H9 (cell line): Measurements from ENCODE around the gene CYP1A1. TPM values are rescaled to one million over a fixed set of nuclear protein-coding genes. Genes with fewer than 3 reads are reported as not detected.

Source experiments
- DNase-seq: peaks from one replicate; pipeline ENCODE4 v3.0.0-alpha.2; 2017
- H2AFZ ChIP-seq: one replicate; pipeline ENCODE4 v1.6.1; 2013; ENCODE audit warnings: mild to moderate bottlenecking, low read length, control low read depth, moderate library complexity
- H2AK5ac ChIP-seq: 2 replicates; pipeline ENCODE4 v1.6.1; 2013; ENCODE audit warnings: low read length, control low read depth, mixed read lengths; ENCODE audit not compliant: insufficient read length
- H2BK120ac ChIP-seq: one replicate; pipeline ENCODE4 v1.6.1; 2013; ENCODE audit warnings: low read depth, mild to moderate bottlenecking, low read length, control low read depth, inconsistent platforms; ENCODE audit not compliant: poor library complexity, severe bottlenecking
- H2BK12ac ChIP-seq: 2 replicates; pipeline ENCODE4 v1.6.1; 2013; ENCODE audit warnings: low read length, control low read depth, mixed read lengths, low read depth; ENCODE audit not compliant: insufficient read length
- H2BK15ac ChIP-seq: 2 replicates; pipeline ENCODE4 v1.6.1; 2013; ENCODE audit warnings: low read depth, low read length, control low read depth
- H2BK20ac ChIP-seq: one replicate; pipeline ENCODE4 v1.6.1; 2013; ENCODE audit warnings: low read depth, mild to moderate bottlenecking, low read length, control low read depth, inconsistent platforms; ENCODE audit not compliant: poor library complexity, severe bottlenecking
- H2BK5ac ChIP-seq: 2 replicates; pipeline ENCODE4 v1.6.1; 2013; ENCODE audit warnings: low read length, control low read depth, mixed read lengths; ENCODE audit not compliant: insufficient read length
- H3K14ac ChIP-seq: 2 replicates; pipeline ENCODE4 v1.6.1; 2013; ENCODE audit warnings: low read length, control low read depth; ENCODE audit not compliant: insufficient read depth
- H3K18ac ChIP-seq: 2 replicates; pipeline ENCODE4 v1.6.1; 2013; ENCODE audit warnings: low read depth, mild to moderate bottlenecking, mixed read lengths, low read length, control low read depth; ENCODE audit not compliant: insufficient read length
- H3K23ac ChIP-seq: 2 replicates; pipeline ENCODE4 v1.6.1; 2013; ENCODE audit warnings: low read length, control low read depth, mixed read lengths, low read depth; ENCODE audit not compliant: insufficient read length
- H3K23me2 ChIP-seq: 2 replicates; pipeline ENCODE4 v1.6.1; 2013; ENCODE audit warnings: low read depth, mild to moderate bottlenecking, mixed read lengths, low read length, control low read depth; ENCODE audit not compliant: insufficient read length, poor library complexity, severe bottlenecking
- H3K27ac ChIP-seq: 2 replicates; pipeline ENCODE4 v1.5.1; 2013; ENCODE audit warnings: low read length, control low read depth, mixed read lengths, low read depth; ENCODE audit not compliant: insufficient read length
- H3K27me3 ChIP-seq: 2 replicates; pipeline ENCODE4 v1.6.1; 2013; ENCODE audit warnings: low read length, control low read depth, inconsistent platforms; ENCODE audit not compliant: insufficient read depth
- H3K4ac ChIP-seq: 2 replicates; pipeline ENCODE4 v1.6.1; 2013; ENCODE audit warnings: low read depth, mild to moderate bottlenecking, control low read depth, inconsistent platforms, low read length, moderate library complexity
- H3K4me1 ChIP-seq: 2 replicates; pipeline ENCODE4 v1.6.1; 2013; ENCODE audit warnings: low read length, control low read depth, inconsistent platforms; ENCODE audit not compliant: insufficient read depth
- H3K4me2 ChIP-seq: 2 replicates; pipeline ENCODE4 v1.6.1; 2013; ENCODE audit warnings: low read length, control low read depth, mixed read lengths; ENCODE audit not compliant: insufficient read length, insufficient read depth
- H3K56ac ChIP-seq: 2 replicates; pipeline ENCODE4 v1.6.1; 2013; ENCODE audit warnings: low read depth, mild to moderate bottlenecking, mixed read lengths, low read length, control low read depth; ENCODE audit not compliant: insufficient read length
- H3K79me1 ChIP-seq: 2 replicates; pipeline ENCODE4 v1.6.1; 2013; ENCODE audit warnings: low read depth, mild to moderate bottlenecking, moderate library complexity, low read length, control low read depth, inconsistent platforms; ENCODE audit not compliant: insufficient read depth, poor library complexity, severe bottlenecking
- H3K79me2 ChIP-seq: 2 replicates; pipeline ENCODE4 v1.6.1; 2013; ENCODE audit warnings: low read length, control low read depth, inconsistent platforms; ENCODE audit not compliant: insufficient read depth
- H3K9ac ChIP-seq: 2 replicates; pipeline ENCODE4 v1.6.1; 2013; ENCODE audit warnings: low read length, control low read depth, mixed read lengths; ENCODE audit not compliant: insufficient read length; ENCODE audit errors: extremely low read depth
- H3K9me3 ChIP-seq: one replicate; pipeline ENCODE4 v1.6.1; 2013; ENCODE audit warnings: low read depth, low read length, inconsistent platforms; ENCODE audit not compliant: control insufficient read depth
- H3T11ph ChIP-seq: one replicate; pipeline ENCODE4 v1.6.1; 2013; ENCODE audit warnings: mild to moderate bottlenecking, low read length, control low read depth, inconsistent platforms
- H4K20me1 ChIP-seq: one replicate; pipeline ENCODE4 v1.6.1; 2013; ENCODE audit not compliant: control insufficient read depth, insufficient read length, insufficient read depth
- H4K5ac ChIP-seq: 2 replicates; pipeline ENCODE4 v1.6.1; 2013; ENCODE audit warnings: low read depth, mild to moderate bottlenecking, mixed read lengths, low read length, control low read depth; ENCODE audit not compliant: insufficient read length
- H4K8ac ChIP-seq: replicated peaks from 2 replicates; pipeline ENCODE4 v1.6.1; 2013; ENCODE audit warnings: low read length, control low read depth, mixed read lengths, low read depth; ENCODE audit not compliant: insufficient read length
- H4K91ac ChIP-seq: 2 replicates; pipeline ENCODE4 v1.6.1; 2013; ENCODE audit warnings: low read depth, mild to moderate bottlenecking, moderate library complexity, mixed read lengths, low read length, control low read depth; ENCODE audit not compliant: insufficient read length
- H3K27ac Mint-ChIP-seq, 3 experiments: 2 replicates in 2 of 3; 3 replicates in 1 of 3; pipeline ENCODE4 v1.8.0; 2020 to 2021; ENCODE audit warnings: mixed read lengths in 3 of 3, mild to moderate bottlenecking in 1 of 3, moderate library complexity in 1 of 3
- H3K27me3 Mint-ChIP-seq: 2 replicates; pipeline ENCODE4 v1.8.0; 2021; ENCODE audit warnings: low read depth, mild to moderate bottlenecking, moderate library complexity, mixed read lengths
- H3K36me3 Mint-ChIP-seq, 3 experiments: 2 replicates in 2 of 3; 3 replicates in 1 of 3; pipeline ENCODE4 v1.8.0; 2020 to 2021; ENCODE audit warnings: low read depth in 3 of 3, mixed read lengths in 3 of 3; ENCODE audit not compliant: insufficient read depth in 1 of 3
- H3K4me1 Mint-ChIP-seq, 2 experiments: 2 replicates each; pipeline ENCODE4 v1.8.0; 2020; ENCODE audit warnings: mixed read lengths in 2 of 2
- H3K4me3 Mint-ChIP-seq, 2 experiments: 2 replicates in 1 of 2; 3 replicates in 1 of 2; pipeline ENCODE4 v1.8.0; 2020 to 2021; ENCODE audit warnings: mild to moderate bottlenecking in 2 of 2, mixed read lengths in 2 of 2, moderate library complexity in 1 of 2
- H3K9me3 Mint-ChIP-seq, 2 experiments: 2 replicates in 1 of 2; 3 replicates in 1 of 2; pipeline ENCODE4 v1.8.0; 2020; ENCODE audit warnings: mild to moderate bottlenecking in 2 of 2, mixed read lengths in 2 of 2, moderate library complexity in 1 of 2
- CTCF ChIP-seq: fragments of 200-600 bp; sonication (generic); conservative IDR thresholded peaks from 3 replicates; pipeline ENCODE4 v1.8.0; 2021; ENCODE audit warnings: antibody characterized with exemption, mild to moderate bottlenecking
- WGBS: extraction: QIAGEN DNeasy Blood & Tissue Kit; methylation state at CpG from one replicate; pipeline ENCODE4 v1.1.7; 2013; ENCODE audit warnings: missing lambda C conversion rate, low lambda C conversion rate, mixed read lengths; ENCODE audit not compliant: insufficient read length; ENCODE audit errors: extremely low coverage; 5-methylcytosine and 5-hydroxymethylcytosine counted together
- total RNA-seq: library from RNA; stranded (reverse); gene quantifications from 2 replicates; pipeline ENCODE4 v1.2.1, GENCODE V29; 2021

Gene CYP1A1
- total RNA-seq, 1 experiment from 2014 or later = 0.33 TPM

- no peak overlapping the region for H2BK15ac ChIP-seq
- WGBS = no CpG with 5 or more reads among the region's 3 CpGs
- H2AFZ ChIP-seq = no peak overlapping the region
- no peaks in the 10 kb centered on the region for H3K23me2 ChIP-seq
- no peak overlapping the region for H3K23ac ChIP-seq
- no peak for TF ChIP-seq CTCF
- H2BK5ac ChIP-seq = no peak overlapping the region
- Mint-ChIP-seq H3K9me3 (peaks cover 0 to 2% of the 10 kb centered on the region in 2 experiments; a peak in 2 of 5 replicates), H3K27ac (no peak overlapping the region), H3K36me3 (no peaks in the 10 kb centered on the region), H3K27me3 (peaks cover 42% of the 10 kb centered on the region), H3K4me1 (no peaks in the 10 kb centered on the region), H3K4me3 (no peak overlapping the region)
- H2AK5ac ChIP-seq = no peak overlapping the region
- H4K20me1 ChIP-seq = no peaks in the 10 kb centered on the region
- H3K56ac ChIP-seq = no peak overlapping the region
- no peak overlapping the region for H2BK12ac ChIP-seq
- H3K4me2 ChIP-seq = no peak overlapping the region
- no peak overlapping the region for H4K8ac ChIP-seq
- no peak overlapping the region for H3K27ac ChIP-seq
- no peaks in the 10 kb centered on the region for H3K79me2 ChIP-seq
- DNase-seq = no peak
- no peak overlapping the region for H3T11ph ChIP-seq
- H3K4ac ChIP-seq = no peak overlapping the region
- H3K14ac ChIP-seq = no peak overlapping the region
- no peaks in the 10 kb centered on the region for H3K4me1 ChIP-seq
- H3K18ac ChIP-seq = no peak overlapping the region
- H4K91ac ChIP-seq = no peak overlapping the region
- no peaks in the 10 kb centered on the region for H3K9me3 ChIP-seq
- H3K79me1 ChIP-seq = no peaks in the 10 kb centered on the region
- H3K9ac ChIP-seq = no peak overlapping the region
- no peak overlapping the region for H2BK120ac ChIP-seq
- no peaks in the 10 kb centered on the region for H3K27me3 ChIP-seq
- no peak overlapping the region for H4K5ac ChIP-seq
- no peak overlapping the region for H2BK20ac ChIP-seq
Observed at GRCh38 chr15:74709892-74710291, 15.4 kb downstream of the CYP1A1 start.
